GM21528 (cell line): Measurements from ENCODE around the gene TMPRSS11A.

ENCODE experiments used
- ATAC-seq: cut with Tn5 transposase; IDR thresholded peaks from one replicate; pipeline ENCODE4 v1.9.1; 2021; ENCODE audit warnings: mild to moderate bottlenecking, moderate library complexity; ENCODE audit not compliant: unreplicated experiment, low FRiP score

TMPRSS11A gene

GRCh38 chr4:67963356-67963755 lies at the start of gene TMPRSS11A:
TSS of gene TMPRSS11A (minus strand) at chr4:67963493. CDS start at chr4:67963393, 100 bp downstream.
- no peak for ATAC-seq

DNA sequence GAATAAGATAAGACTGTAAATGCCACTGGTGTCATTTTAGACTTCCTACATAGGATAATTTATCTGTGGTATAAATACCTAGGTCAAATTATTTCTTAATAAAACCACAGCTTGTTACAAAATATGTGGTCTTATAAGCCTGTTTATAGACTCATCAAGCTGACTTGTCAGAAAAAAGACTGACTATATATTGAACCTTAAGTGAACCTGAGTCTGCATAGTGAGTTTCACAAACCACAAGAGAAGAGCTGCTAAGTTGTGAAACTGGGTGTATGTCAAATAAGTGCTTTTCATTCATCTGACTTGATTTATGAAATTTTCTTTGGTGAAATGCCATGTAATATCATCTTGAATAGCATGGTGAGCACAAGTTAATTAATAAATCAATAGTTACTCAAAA lies 48.4 kb upstream of the TMPRSS11A start:
- ATAC-seq = no peak

DNA sequence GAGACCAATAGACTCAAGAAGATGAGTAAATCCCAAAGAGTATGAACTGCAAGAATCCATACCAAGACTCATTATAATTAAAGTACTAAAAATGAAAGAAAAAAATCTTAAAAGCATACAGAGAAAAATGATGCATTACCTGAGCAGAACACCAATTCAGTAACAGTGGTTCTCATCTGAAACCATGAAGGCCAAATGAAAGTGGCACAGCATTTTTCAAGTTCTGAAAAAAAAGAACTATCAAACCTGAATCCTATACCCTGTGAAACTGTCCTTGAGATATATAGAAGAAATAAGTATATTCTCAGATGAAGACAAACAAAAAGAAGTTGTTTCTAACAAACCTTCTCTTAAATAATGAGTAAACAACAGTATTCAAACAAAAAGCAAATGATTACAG lies 39.6 kb upstream of the TMPRSS11A start:
- no peak for ATAC-seq

DNA sequence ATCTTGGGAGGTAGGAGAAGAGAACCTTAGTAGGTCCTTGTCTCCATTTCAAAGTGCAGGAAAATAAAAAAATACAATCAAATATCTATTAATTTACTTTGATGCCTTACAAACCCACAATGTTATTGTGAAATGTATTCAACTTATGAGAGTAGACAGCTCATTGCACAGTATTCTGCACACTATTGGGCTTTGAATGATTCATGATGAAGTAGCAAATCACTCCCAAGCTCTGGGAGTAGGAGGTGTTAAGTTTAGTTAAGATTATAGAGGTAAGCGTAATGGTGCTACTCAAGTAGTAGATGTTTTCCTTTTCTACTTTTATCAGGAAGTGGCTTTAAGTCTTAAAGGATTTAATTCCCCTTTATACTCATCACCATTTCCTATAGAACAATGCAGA lies 32.8 kb upstream of the TMPRSS11A start:
- no peak for ATAC-seq

GRCh38 chr4:67988991-67989390 lies 25.7 kb upstream of the TMPRSS11A start:
- ATAC-seq = no peak

DNA sequence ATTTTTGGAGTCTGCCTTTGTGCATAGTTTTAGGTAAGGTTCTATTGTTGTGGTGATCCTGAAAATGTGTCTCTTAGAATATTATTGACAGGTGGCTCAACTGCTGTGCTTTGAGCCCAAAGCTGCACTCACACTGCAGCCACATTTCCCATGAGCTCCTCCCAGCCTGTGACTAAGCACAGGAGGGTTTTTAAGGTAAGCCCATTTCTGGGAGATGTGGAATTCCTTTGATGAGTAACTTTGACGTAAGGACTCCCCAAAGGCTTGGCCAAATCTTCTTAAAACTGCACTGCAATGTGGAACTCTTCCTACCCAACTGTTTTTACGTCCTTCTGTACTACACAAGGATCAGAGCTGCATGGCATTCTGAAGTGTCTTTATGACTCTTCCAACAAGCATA lies 20.0 kb upstream of the TMPRSS11A start:
- no peak for ATAC-seq

GRCh38 chr4:67980512-67980911 lies 17.2 kb upstream of the TMPRSS11A start:
- no peak for ATAC-seq

DNA sequence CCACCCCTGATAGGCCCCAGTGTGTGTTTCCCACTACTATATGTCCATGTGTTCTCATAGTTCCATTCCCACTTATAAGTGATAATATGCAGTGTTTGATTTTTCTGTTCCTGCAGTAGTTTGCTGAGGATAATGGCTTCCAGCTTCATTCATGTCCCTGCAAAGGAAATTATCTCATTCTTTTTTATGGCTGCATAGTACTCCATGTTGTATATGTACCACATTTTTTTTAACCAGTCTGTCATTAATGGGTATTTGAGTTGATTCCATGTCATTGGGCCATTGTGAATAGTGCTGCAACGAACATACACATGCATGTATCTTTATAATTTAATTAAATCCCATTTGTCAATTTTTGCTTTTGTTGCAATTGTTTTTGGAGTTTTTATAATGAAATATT lies 10.3 kb upstream of the TMPRSS11A start:
- no peak for ATAC-seq

- no peak for ATAC-seq
Observed at GRCh38 chr4:67954890-67955289, 8.4 kb downstream of the TMPRSS11A start.

DNA sequence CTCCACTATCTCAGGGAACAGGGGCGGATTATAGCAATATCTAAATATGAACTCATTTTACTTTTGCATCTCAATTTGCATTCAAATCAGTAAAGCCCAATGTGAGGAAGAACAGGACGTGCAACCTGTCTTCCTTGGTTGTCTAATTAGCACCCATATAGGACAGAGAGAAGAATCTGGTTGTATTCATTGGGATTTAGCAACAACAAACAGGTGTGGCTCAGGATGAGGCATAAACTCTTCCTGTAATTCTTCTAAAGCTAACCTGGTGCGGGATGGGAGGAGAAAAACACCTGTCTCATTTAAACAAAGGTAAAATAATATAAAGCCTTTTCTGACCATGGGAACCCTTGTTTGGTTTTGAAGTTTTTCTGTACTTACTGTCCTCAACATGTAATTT lies 22.2 kb downstream of the TMPRSS11A start:
- ATAC-seq = no peak

DNA sequence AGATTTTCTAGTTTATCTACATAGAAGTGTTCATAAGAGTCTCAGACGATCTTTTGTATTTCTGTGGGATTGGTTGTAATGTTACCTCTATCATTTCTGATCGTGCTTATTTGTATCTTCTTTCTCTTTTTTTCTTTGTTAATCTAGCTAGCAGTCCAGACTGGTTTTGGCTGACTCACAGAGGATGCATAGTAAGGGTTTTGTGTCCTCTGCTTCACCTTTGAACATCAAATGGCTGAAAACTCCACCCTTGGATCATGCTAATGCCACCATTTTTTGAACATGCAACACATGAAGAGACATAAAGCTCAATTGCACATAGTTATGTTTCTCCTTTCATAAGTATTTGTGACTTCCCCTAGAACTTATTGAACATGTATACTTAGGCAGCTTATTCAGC lies 22.8 kb downstream of the TMPRSS11A start:
- no peak for ATAC-seq

GRCh38 chr4:67939195-67939594 lies 24.1 kb downstream of the TMPRSS11A start:
- ATAC-seq = no peak

DNA sequence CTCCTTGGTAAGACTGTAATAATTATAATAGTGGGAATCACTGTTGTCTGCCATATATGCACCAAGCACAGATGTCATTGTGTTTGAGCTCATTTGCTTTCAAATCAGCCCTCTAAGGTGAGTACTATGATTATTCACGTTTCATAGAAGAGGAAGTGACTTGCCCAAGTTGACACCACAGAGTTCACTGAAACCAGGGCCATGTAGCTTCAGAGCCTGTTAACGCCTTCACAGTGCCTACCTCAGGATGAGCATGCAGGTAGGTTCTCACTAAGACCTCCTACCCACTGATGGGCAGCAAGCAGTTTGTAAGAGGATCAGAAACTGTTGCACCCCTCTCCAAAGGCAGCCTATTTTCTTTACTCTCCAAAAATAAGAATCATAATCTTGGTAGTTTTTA lies 27.4 kb downstream of the TMPRSS11A start:
- ATAC-seq = no peak

DNA sequence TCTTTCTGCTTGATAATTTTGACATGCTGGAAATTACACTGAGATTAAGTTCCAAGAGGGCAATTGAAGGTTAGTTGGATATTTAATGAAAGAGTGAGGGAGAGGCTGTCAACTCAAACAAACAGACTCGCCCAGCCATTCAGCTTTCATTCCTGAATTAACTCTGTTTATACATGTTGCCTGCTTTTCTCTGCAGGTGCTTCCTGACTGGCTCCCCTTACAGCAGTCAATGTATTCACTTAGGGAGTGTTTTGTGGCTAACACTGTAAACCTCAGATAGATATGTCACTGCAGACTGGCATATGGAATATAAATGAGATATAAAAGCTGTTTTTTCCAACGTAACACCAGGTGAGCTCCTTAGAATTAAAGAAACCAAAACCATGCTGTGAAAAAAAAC lies 28.7 kb downstream of the TMPRSS11A start:
- no peak for ATAC-seq

GRCh38 chr4:67933755-67934154 lies 29.5 kb downstream of the TMPRSS11A start:
- no peak for ATAC-seq

DNA sequence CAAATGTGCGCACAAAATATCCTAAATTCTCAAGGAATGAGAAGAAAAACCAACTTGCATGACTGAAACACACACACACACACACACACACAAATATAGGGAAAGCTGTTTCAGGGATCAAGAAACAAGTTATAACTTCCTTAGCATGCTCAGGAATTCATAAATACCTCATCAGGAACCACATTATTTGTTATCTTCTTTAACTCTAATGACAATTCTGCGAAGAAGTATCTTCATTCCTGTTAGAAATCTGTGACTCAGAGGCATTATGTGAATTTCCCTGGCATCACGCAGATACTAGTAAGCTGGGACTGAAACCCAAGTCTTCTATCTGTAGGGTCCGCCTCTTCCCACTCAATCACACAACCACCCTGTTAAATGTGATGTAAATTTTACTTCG lies 30.3 kb downstream of the TMPRSS11A start:
- no peak for ATAC-seq

DNA sequence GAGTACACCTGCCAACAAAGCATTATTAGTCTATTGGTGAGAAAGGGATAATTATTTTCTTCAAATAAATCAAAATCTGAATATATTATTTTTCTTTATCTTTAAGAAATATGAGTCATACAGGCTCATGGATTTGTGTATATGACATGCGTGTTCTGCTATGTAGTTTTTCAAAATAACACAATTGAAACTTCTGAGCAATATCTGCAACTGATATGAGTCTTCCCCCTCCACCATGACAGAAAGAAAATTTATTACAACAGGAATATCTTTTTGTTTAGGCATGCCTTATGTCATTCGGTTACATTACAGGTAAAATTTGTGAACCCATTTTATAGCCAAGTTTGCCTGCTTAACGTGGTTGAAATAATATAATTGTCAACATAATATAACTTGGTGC lies 32.0 kb downstream of the TMPRSS11A start:
- ATAC-seq = no peak

GRCh38 chr4:67929426-67929825 lies 33.9 kb downstream of the TMPRSS11A start:
- ATAC-seq = no peak

- ATAC-seq = no peak
Observed at GRCh38 chr4:67928546-67928945, 34.7 kb downstream of the TMPRSS11A start.

DNA sequence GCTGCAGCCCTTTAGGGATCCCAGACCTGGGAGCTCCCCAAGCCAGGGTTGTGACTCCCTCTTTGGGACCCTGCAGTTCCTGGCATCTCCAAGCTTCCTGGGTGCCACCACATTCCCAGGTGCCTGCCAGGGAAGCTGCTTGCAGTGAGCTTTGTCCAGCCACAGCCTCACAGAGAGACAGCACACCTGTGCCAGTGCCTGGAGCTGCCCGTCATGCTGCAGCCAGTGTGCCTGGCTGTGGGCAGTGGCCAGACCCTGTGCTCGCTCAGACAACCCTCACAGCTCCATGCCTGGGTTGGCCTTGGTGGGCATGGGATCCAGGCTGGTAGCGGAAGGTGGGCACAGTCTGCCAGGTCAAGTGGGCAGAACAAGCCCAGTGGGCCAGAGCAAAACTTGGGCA lies 36.0 kb downstream of the TMPRSS11A start:
- no peak for ATAC-seq

DNA sequence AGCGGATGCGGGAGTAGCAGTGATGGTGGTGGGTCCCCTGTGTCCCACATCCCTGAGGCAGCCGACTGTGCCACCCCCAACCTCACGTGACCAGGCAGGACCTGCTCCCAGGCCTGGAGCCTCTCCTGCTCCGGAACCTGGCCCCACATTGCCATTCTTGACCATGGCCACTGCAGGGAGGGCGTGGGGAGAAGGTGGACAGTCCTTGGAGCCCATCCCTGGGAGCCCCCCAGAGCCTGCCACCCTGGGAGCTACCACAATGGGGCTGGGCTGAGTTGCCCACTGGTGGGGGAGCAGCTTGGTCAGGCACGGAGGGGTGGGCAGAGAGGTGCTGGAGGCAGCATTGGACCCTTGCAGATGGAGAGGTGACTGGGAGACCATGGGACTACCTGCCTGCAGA lies 36.8 kb downstream of the TMPRSS11A start:
- ATAC-seq = no peak

DNA sequence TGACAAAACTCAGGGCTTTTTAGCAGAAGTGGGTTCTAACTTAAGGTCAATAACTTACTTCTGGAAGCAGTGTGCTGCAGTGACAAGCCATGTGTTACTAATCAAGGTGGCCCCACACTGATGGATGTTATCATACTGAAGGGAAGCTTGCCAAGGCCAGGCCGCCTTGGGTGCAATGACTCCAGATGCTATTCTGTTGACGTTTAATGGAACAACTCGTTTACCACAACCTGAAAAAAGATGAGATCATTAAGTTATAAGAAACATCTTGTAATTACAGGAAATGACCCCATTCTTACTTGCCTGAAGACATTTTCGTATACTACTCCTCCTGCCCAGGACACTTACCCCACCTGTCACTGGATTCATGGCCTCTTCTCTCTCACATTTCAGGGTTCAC lies 40.6 kb downstream of the TMPRSS11A start:
- no peak for ATAC-seq

- no peak for ATAC-seq
Observed at GRCh38 chr4:67918428-67918827, 44.9 kb downstream of the TMPRSS11A start.
